ENCODE data around the gene CALHM6.

DNA sequence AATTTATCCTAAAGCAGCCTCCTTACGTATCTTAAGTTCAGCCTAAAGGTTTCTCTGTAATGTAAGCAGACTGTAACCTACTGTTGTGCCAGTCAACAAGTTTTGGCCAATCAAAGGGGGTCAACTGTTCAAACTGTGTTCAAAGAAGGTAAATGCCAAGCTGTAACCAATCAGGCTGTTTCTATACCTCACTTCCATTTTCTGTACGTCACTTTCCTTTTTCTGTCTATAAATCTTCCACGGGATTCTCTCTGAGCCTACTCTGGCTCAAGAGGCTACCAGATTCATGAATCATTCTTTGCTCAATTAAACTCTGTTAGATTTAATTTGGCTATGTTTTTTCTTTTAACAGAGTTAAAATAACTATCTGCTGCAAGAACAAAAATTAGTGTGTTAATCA is 5.1 kb upstream of the CALHM6 start:
- TF ChIP-seq YY1 (IDR thresholded peaks at IDR 0.05; ENCODE audit: insufficient read depth, insufficient read length) (no peak), SUZ12 (IDR thresholded peaks at IDR 0.05; ENCODE audit: extremely low read depth, insufficient read depth, insufficient read length) (no peak)
